Heart left ventricle (tissue), 16 donors: ENCODE measurements around the gene ALOXE3. TPM values are rescaled to one million over a fixed set of nuclear protein-coding genes. Genes with fewer than 3 reads are reported as not detected.

Source experiments
- ATAC-seq, 4 donors: fragments of 200-7000 bp; cut with Tn5 transposase; one replicate each; pipeline ENCODE4 v1.9.1; 2020 to 2022; ENCODE audit warnings: moderate library complexity in 4 of 4, mild to moderate bottlenecking in 3 of 4, moderate number of reproducible peaks in 1 of 4
- DNase-seq, 5 donors: peaks; one replicate each; pipeline ENCODE4 v3.0.0-alpha.2; 2020
- H3K27ac ChIP-seq, 12 donors: fragments of 200-600 bp; sonication (generic) in 4 of 12; one replicate each; pipeline versions ENCODE4 v1.5.0 to v1.8.0; 2016 to 2022; ENCODE audit warnings: mild to moderate bottlenecking in 2 of 12
- H3K27me3 ChIP-seq, 9 donors: fragments of 200-600 bp; sonication (generic) in 2 of 9; one replicate each; pipeline versions ENCODE4 v1.5.1 to v1.8.0; 2016 to 2022; ENCODE audit warnings: mild to moderate bottlenecking in 3 of 9
- H3K36me3 ChIP-seq, 9 donors: fragments of 200-600 bp; sonication (generic) in 2 of 9; one replicate each; pipeline versions ENCODE4 v1.5.0 to v1.8.0; 2018 to 2022; ENCODE audit warnings: mild to moderate bottlenecking in 2 of 9
- H3K4me1 ChIP-seq, 12 donors: fragments of 200-600 bp; sonication (generic) in 4 of 12; one replicate each; pipeline versions ENCODE4 v1.5.0 to v1.8.0; 2016 to 2022; ENCODE audit warnings: mild to moderate bottlenecking in 3 of 12
- H3K4me3 ChIP-seq, 12 donors: fragments of 200-600 bp; sonication (generic) in 4 of 12; one replicate each; pipeline versions ENCODE4 v1.5.0 to v1.8.0; 2017 to 2022; ENCODE audit warnings: mild to moderate bottlenecking in 9 of 12, moderate library complexity in 4 of 12
- H3K9me3 ChIP-seq, 12 donors: fragments of 200-600 bp; sonication (generic) in 4 of 12; one replicate each; pipeline versions ENCODE4 v1.5.0 to v1.8.0; 2016 to 2022; ENCODE audit warnings: mild to moderate bottlenecking in 1 of 12
- POLR2A ChIP-seq, 2 donors: fragments of 450-650 bp; IDR thresholded peaks; one replicate each; pipeline ENCODE4 v1.6.1; 2017; ENCODE audit warnings: antibody characterized with exemption in 2 of 2, mild to moderate bottlenecking in 2 of 2, moderate library complexity in 2 of 2
- WGBS, 4 donors: extraction: QIAGEN DNeasy Blood & Tissue Kit in 2 of 4; methylation state at CpG; one replicate each; pipeline versions ENCODE4 v1.1.5 to v1.1.7; 2013 to 2018; 5-methylcytosine and 5-hydroxymethylcytosine counted together
- intact Hi-C, 10 donors: fragments of 100-400 bp; cut with DNase I; formaldehyde crosslinking; loops; one replicate each; pipeline versions ENCODE4 v1.11.1 to v1.14.2; 2022
- polyA plus RNA-seq, 2 donors: library from polyadenylated mRNA; stranded (reverse); fragments of 200-250 nt; gene quantifications; one replicate each; pipeline ENCODE4 v1.2.3, GENCODE V29; 2013
- total RNA-seq, 9 donors: library from RNA; depleted of rRNA in 2 of 9; stranded (reverse); fragments of >200 nt in 2 of 9; fragmentation: NEBNext Ultra II Directional in 3 of 9; extraction: Animal tissue kit (Norgen Biotek cat#: 25700) in 3 of 9; gene quantifications; one replicate each; pipeline versions ENCODE4 v1.1.0 to v1.2.4, GENCODE V29; 2016 to 2023
- TF ChIP-seq, protein P1 (sequence below), 12 donors: fragments of 200-600 bp; sonication (generic) in 4 of 12; IDR thresholded peaks; one replicate each; pipeline versions ENCODE4 v1.5.0 to v1.8.0; 2018 to 2022; ENCODE audit warnings: antibody characterized with exemption in 12 of 12, mild to moderate bottlenecking in 5 of 12
- donor health status: ischemic (EF 13 %, LVEDD 7.1; RV severe dilation, severe dysfunction).
- donor health status: healthy with polysubstance abuse.
- donor health status: DM: no; HTN: yes; CAD: no.
- donor health status: DM: no; HTN: no; CAD: no.
- donor health status: ischemic (EF 25% LVEDD 6.9; RV normal size, moderate dysfunction).
- donor health status: ischemic (EF 25% LVEDD 5.7; RV mildly dilated, moderate dysfunction).
- donor health status: healthy.
- donor health status: DM: yes; HTN: yes; CAD: no.
- donor health status: ischemic (EF 35%, LVEDD 5.7; RV mildly dilated, moderate dysfunction).
- donor health status: nonischemic (EF 11% LVEDD 7.7; RV severe dilation, severe dysfunction).
- donor health status: DM: yes; HTN: yes; CAD: no.
- donor health status: PGD.
- donor health status: ischemic (EF 29% LVEDD 5.4; RV normal size, mild dysfunction).
- donor health status: nonischemic (EF 23%, LVEDD 6.1; RV moderate dilation, normal function).

ALOXE3 gene
- total and polyA plus RNA-seq, 11 donors = 0.12 TPM; not detected in 10

DNA sequence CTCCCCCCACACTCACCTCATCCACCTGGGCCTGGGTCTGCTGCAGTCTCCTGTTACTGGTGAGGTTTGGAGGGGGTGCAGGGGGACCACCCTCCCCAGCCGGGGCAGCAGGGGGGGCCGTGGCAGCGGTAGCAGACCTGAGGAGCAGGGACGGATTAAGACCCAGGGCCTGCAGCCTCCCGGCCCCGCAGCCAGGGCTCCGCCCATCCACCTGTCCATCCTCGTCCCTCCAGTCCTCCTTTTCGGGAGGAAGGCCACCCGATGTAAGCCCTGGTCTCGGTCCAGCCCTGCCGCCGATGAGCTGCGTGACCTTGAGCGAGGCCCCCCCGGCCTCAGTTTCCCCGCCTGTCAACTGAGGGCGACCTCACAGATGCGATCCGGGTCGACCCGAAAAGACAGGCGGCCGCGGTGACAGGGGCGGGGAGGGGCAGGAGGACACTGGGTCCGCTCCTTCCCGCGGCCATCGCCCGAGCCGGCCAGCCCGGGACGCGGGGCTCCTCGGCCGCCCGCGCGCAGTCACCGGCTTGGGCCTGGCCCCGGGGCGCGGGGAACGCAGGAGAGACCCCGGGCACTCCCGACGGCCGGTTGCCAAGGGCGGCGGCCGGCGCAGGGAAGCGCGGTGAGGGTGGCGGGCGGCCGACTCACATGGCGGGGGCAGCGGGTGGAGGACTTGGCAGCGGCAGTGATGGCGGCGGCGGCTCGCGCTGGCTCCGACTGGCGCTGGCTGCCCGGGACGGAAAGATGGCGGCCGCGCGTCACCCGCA, 44.1 kb upstream of the ALOXE3 start, which contains the start of gene VAMP2:
VAMP2 (minus strand) TSS at position 716 of the 764 bp plus-strand sequence; CDS start at position 647, 69 bp downstream.
- peak in 3 of 4 donors; percentile 46 to 69 (median 66) for ATAC-seq

DNA sequence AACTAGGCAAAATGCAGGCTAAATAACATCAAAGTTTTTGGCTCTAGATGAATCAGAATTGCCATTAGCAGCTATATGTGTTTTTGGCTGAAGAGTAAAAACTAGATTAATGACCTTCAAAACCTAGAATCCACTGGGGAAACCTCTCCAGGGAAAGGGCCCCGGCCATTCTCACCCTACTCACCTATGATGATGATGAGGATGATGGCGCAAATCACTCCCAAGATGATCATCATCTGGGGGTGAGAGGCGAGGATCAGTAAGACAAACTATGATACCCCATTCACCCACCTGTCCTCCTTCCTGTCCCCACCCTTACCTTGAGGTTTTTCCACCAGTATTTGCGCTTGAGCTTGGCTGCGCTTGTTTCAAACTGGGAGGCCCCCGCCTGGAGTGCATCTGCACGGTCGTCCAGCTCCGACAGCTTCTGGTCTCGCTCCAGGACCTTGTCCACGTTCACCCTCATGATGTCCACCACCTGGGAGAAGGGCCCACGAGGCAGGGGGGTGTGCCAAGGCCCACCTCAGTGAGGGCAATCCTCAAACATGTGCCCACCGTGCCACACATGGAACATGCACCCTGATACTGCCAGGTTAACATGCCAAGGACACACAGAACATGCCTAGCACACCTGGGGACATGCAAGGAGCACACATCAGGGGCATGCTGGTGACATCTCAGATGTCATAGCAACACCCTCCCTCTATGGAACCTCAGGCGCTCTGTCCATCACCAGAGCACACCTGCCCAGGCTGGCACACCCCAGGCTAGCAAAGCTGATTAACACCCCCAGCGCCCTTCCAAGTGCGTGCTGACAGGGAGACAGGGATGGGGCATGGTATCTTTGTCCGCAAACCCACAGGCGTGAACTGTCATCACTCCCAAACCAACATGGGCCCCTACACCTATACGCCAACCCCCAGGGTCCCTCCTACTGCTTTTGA, 43.2 kb upstream of the ALOXE3 start:
- DNase-seq (peak in 1 of 5 donors; percentile 66), ATAC-seq (no peak)
- Histone ChIP-seq H3K36me3 (peaks cover 0 to 33% (median 22%) of the 10 kb centered on the region in 9 donors), H3K4me1 (peaks cover 25 to 68% (median 47%) of the 10 kb centered on the region in 12 donors), H3K4me3 (peak overlapping the region; percentile 82 to 100 (median 99)), H3K27ac (peak overlapping the region; percentile 95 to 100 (median 100)), H3K9me3 (no peaks in the 10 kb centered on the region), H3K27me3 (no peaks in the 10 kb centered on the region)
- 42 to 44% (median 43%) methylated on average over 17 to 19 of the region's 19 CpGs for WGBS, 4 donors
- intact Hi-C loops = loop anchor here in 3 of 10 donors (1.0 to 5.0 kb wide), 2 partner anchors 23 to 39 kb away; partner anchors contain the start of gene HES7 (in 3 of the 3)
- TF ChIP-seq, protein P1, sequence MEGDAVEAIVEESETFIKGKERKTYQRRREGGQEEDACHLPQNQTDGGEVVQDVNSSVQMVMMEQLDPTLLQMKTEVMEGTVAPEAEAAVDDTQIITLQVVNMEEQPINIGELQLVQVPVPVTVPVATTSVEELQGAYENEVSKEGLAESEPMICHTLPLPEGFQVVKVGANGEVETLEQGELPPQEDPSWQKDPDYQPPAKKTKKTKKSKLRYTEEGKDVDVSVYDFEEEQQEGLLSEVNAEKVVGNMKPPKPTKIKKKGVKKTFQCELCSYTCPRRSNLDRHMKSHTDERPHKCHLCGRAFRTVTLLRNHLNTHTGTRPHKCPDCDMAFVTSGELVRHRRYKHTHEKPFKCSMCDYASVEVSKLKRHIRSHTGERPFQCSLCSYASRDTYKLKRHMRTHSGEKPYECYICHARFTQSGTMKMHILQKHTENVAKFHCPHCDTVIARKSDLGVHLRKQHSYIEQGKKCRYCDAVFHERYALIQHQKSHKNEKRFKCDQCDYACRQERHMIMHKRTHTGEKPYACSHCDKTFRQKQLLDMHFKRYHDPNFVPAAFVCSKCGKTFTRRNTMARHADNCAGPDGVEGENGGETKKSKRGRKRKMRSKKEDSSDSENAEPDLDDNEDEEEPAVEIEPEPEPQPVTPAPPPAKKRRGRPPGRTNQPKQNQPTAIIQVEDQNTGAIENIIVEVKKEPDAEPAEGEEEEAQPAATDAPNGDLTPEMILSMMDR (IDR thresholded peaks at IDR 0.05) = no peak
- TF ChIP-seq POLR2A (IDR thresholded peaks at IDR 0.05) = no peak

More for the DNA sequence above, 44.1 kb upstream of the ALOXE3 start, which contains the start of gene VAMP2:
- no peaks in the 10 kb centered on the region for H3K27me3 ChIP-seq
- H3K4me3 ChIP-seq = peak within 1 kb of the TSS; percentile 82 to 100 (median 99)
- DNase-seq = peak; percentile 81 to 92 (median 89)
- peaks cover 0 to 33% (median 22%) of the 10 kb centered on the region in 9 donors for H3K36me3 ChIP-seq
- 0 to 2% (median 1%) methylated on average over 20 to 75 of the region's 75 CpGs for WGBS, 4 donors
- TF ChIP-seq POLR2A (IDR thresholded peaks at IDR 0.05) = peak; percentile 60 to 79
- TF ChIP-seq, protein P1 (IDR thresholded peaks at IDR 0.05) = no peak
- no peaks in the 10 kb centered on the region for H3K9me3 ChIP-seq
- H3K4me1 ChIP-seq = peaks cover 22 to 62% (median 42%) of the 10 kb centered on the region in 12 donors
- intact Hi-C loops = loop anchor here in 3 of 10 donors (1.0 to 5.0 kb wide), 2 partner anchors 24 to 40 kb away; partner anchors contain the start of gene HES7 (in 3 of the 3)
- peak within 1 kb of the TSS; percentile 95 to 100 (median 100) for H3K27ac ChIP-seq

DNA sequence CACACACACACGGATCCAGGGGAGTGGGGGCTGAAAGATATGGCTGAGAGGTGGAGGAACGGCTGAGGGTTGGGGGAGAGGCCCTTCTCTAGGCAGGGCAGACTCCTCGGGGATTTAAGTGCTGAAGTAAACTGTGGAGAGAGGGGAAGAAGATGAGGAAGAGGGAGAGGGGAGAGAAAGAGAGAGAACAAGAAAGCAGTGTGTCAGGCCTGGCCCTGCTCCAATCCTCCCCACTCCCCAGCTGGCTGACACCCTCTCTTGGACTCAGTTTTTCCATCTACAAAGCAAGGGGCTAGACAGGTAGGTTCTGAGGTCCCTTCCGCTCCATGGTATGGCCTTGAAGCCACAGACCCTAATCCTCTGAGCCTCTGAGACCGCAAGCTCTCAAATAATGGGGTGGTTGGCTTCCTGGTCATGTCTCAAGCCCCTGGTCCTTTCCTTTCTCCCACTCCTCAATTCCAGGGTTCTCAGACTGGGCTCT, 42.5 kb upstream of the ALOXE3 start:
- Histone ChIP-seq H3K9me3 (no peaks in the 10 kb centered on the region), H3K27me3 (no peaks in the 10 kb centered on the region), H3K27ac (peak overlapping the region in 10 of 12 donors; percentile 47 to 100 (median 100)), H3K4me3 (peak overlapping the region in 5 of 12 donors; percentile 4 to 99 (median 98)), H3K36me3 (peaks cover 0 to 33% (median 22%) of the 10 kb centered on the region in 9 donors), H3K4me1 (peaks cover 25 to 69% (median 47%) of the 10 kb centered on the region in 12 donors)
- whole genome bisulfite sequencing, 4 donors = 41 to 50% (median 47%) methylated on average over 5 of the region's 5 CpGs
- ATAC-seq = no peak
- DNase-seq = peak in 1 of 5 donors; percentile 17
- intact Hi-C loops = loop anchor here in 3 of 10 donors (5.0 kb wide), 1 partner anchor 38 kb away; the partner anchor contains the start of gene HES7 (in 3 of the 3)
- TF ChIP-seq, protein P1 (IDR thresholded peaks at IDR 0.05) = no peak
- no peak for TF ChIP-seq POLR2A (IDR thresholded peaks at IDR 0.05)
